A549 (cell line): ENCODE results near the gene ASH1L. TPM values are rescaled to one million over a fixed set of nuclear protein-coding genes. Genes with fewer than 3 reads are reported as not detected.
A peak's percentile ranks its signal among the peaks of the same experiment; 100 is the strongest.

Experiments
- ATAC-seq, 2 experiments: fragments of 200-7000 bp in 1 of 2; fragments of >200 bp in 1 of 2; cut with Nextera tagmentation in 1 of 2; cut with Tn5 transposase in 1 of 2; 3 replicates each; pipeline versions ENCODE4 v1.8.0 to v1.9.1; 2018 to 2020; ENCODE audit warnings: mild to moderate bottlenecking in 1 of 2, moderate library complexity in 1 of 2
- CTCF ChIA-PET: fragments of 300-600 bp; sonication (Branson Sonifier 250); formaldehyde crosslinking; extraction: SDS; loops from one replicate; lab custom pipeline; 2021; ENCODE audit warnings: antibody characterized with exemption, inconsistent platforms; lab: Yijun Ruan, JAX
- POLR2A ChIA-PET: fragments of 350-600 bp; formaldehyde crosslinking; extraction: SDS; loops from one replicate; lab custom pipeline; 2021; ENCODE audit warnings: antibody characterized with exemption, inconsistent platforms; lab: Yijun Ruan, JAX
- DNase-seq, 2 experiments: peaks; one replicate each; pipeline versions ENCODE4 v3.0.0 to v3.0.0-alpha.2; 2011 to 2016; ENCODE audit warnings: low read depth in 1 of 2, low spot score in 1 of 2
- FAIRE-seq: peaks from 2 replicates; lab custom pipeline; 2011; peaks lifted over from hg19 to GRCh38; lab: Jason Lieb, UNC
- H3K27ac ChIP-seq, 2 experiments: fragments of >200 bp; sonication (Bioruptor Twin); formaldehyde crosslinking; 3 replicates each; pipeline ENCODE4 v1.5.1; 2016 to 2017
- H3K4me1 ChIP-seq: fragments of >200 bp; sonication (Bioruptor Twin); formaldehyde crosslinking; 3 replicates; pipeline ENCODE4 v1.6.1; 2016
- H3K4me2 ChIP-seq: fragments of >200 bp; sonication (Bioruptor Twin); formaldehyde crosslinking; 3 replicates; pipeline ENCODE4 v1.6.1; 2016
- H3K4me3 ChIP-seq: fragments of >200 bp; sonication (Bioruptor Twin); formaldehyde crosslinking; 3 replicates; pipeline ENCODE4 v1.5.1; 2016
- H3K9me3 ChIP-seq: fragments of >200 bp; sonication (Bioruptor Twin); formaldehyde crosslinking; 3 replicates; pipeline ENCODE4 v1.6.1; 2016
- BHLHE40 ChIP-seq: IDR thresholded peaks from 2 replicates; pipeline ENCODE4 v1.6.1; 2012; ENCODE audit warnings: low read depth, low read length, inconsistent platforms
- CEBPB ChIP-seq, 2 experiments: fragments of >200 bp in 1 of 2; sonication (Bioruptor Twin) in 1 of 2; formaldehyde crosslinking in 1 of 2; IDR thresholded peaks; 2 replicates each; pipeline ENCODE4 v1.6.1; 2012 to 2016
- CHD2 ChIP-seq: fragments of 150-350 bp; IDR thresholded peaks from 2 replicates; pipeline ENCODE4 v1.6.1; 2014; ENCODE audit warnings: low read length; ENCODE audit not compliant: partially characterized antibody
- EHMT2 ChIP-seq: fragments of 200-600 bp; sonication (generic); IDR thresholded peaks from 2 replicates; pipeline ENCODE4 v1.6.1; 2016; ENCODE audit warnings: antibody characterized with exemption, low read depth, mild to moderate bottlenecking, moderate library complexity
- EP300 ChIP-seq, 2 experiments: fragments of >200 bp; sonication (Bioruptor Twin); formaldehyde crosslinking; IDR thresholded peaks; 2 replicates in 1 of 2; 3 replicates in 1 of 2; pipeline ENCODE4 v1.6.1; 2016 to 2017
- GATA3 ChIP-seq: IDR thresholded peaks from 2 replicates; pipeline ENCODE4 v1.6.1; 2012; ENCODE audit warnings: borderline replicate concordance
- HDAC2 ChIP-seq: fragments of 200-600 bp; sonication (generic); IDR thresholded peaks from 2 replicates; pipeline ENCODE4 v1.6.1; 2016
- HEYL ChIP-seq: fragments of 250-450 bp; sonication (Bioruptor Pico); IDR thresholded peaks from 2 replicates; pipeline ENCODE4 v1.8.0; 2021; ENCODE audit warnings: mild to moderate bottlenecking, moderate library complexity
- JUN ChIP-seq, 2 experiments: fragments of >200 bp; sonication (Bioruptor Twin); formaldehyde crosslinking; IDR thresholded peaks; 2 replicates in 1 of 2; 3 replicates in 1 of 2; pipeline ENCODE4 v1.6.1; 2016 to 2017
- KDM1A ChIP-seq: fragments of 200-600 bp; sonication (generic); IDR thresholded peaks from 2 replicates; pipeline ENCODE4 v1.6.1; 2016; ENCODE audit warnings: low read depth, mild to moderate bottlenecking
- KDM5A ChIP-seq: fragments of 200-600 bp; sonication (generic); IDR thresholded peaks from 2 replicates; pipeline ENCODE4 v1.6.1; 2016; ENCODE audit warnings: antibody characterized with exemption, mild to moderate bottlenecking
- MAZ ChIP-seq: fragments of 150-350 bp; IDR thresholded peaks from 2 replicates; pipeline ENCODE4 v1.6.1; 2014; ENCODE audit warnings: antibody characterized with exemption, low read depth, low read length, borderline replicate concordance
- PHF8 ChIP-seq: fragments of 200-600 bp; sonication (generic); IDR thresholded peaks from 2 replicates; pipeline ENCODE4 v1.6.1; 2016; ENCODE audit warnings: low read depth, mild to moderate bottlenecking, antibody characterized with exemption, moderate library complexity, borderline replicate concordance
- POLR2AphosphoS2 ChIP-seq: conservative IDR thresholded peaks from 2 replicates; pipeline ENCODE4 v1.6.1; 2012; ENCODE audit warnings: low read length, improper control_type of control experiment, inconsistent platforms
- RAD21 ChIP-seq, 2 experiments: fragments of >200 bp in 1 of 2; sonication (Bioruptor Twin) in 1 of 2; formaldehyde crosslinking in 1 of 2; IDR thresholded peaks in 1 of 2; conservative IDR thresholded peaks in 1 of 2; 2 replicates in 1 of 2; 3 replicates in 1 of 2; pipeline ENCODE4 v1.6.1; 2012 to 2018; ENCODE audit warnings: inconsistent platforms in 1 of 2
- RCOR1 ChIP-seq: fragments of 150-350 bp; IDR thresholded peaks from 2 replicates; pipeline ENCODE4 v1.6.1; 2014; ENCODE audit warnings: antibody characterized with exemption, low read length, low read depth
- SMC3 ChIP-seq: fragments of >200 bp; sonication (Bioruptor Twin); formaldehyde crosslinking; IDR thresholded peaks from 3 replicates; pipeline ENCODE4 v1.6.1; 2018; ENCODE audit warnings: inconsistent platforms
- SREBF2 ChIP-seq: fragments of 450-650 bp; IDR thresholded peaks from 2 replicates; pipeline ENCODE4 v1.6.1; 2014; ENCODE audit warnings: mild to moderate bottlenecking, moderate library complexity
- ZNF302 ChIP-seq: fragments of 250-450 bp; sonication (Bioruptor Pico); IDR thresholded peaks from 2 replicates; pipeline ENCODE4 v1.9.0; 2021; ENCODE audit warnings: inconsistent platforms, mild to moderate bottlenecking, moderate library complexity
- WGBS: methylation state at CpG from one replicate; pipeline ENCODE4 v1.1.6; 2017; ENCODE audit errors: missing lambda C conversion rate; 5-methylcytosine and 5-hydroxymethylcytosine counted together
- polyA plus RNA-seq, 4 experiments: library from polyadenylated mRNA; depleted of rRNA in 3 of 4; stranded (reverse); fragments of >200 nt; fragmentation: RNase III in 1 of 4; extraction: RNeasy Plus Mini Kit Qiagen cat#74134 plus additional on column Dnase treatment in 1 of 4; gene quantifications; 2 replicates in 3 of 4; 3 replicates in 1 of 4; pipeline ENCODE4 v1.2.3, GENCODE V29; 2011 to 2017
- TF ChIP-seq, protein P1 (sequence below): IDR thresholded peaks from 2 replicates; pipeline ENCODE4 v1.6.1; 2012; ENCODE audit warnings: low read depth, borderline replicate concordance
- TF ChIP-seq, protein P2 (sequence below): fragments of >200 bp; sonication (Bioruptor Twin); formaldehyde crosslinking; IDR thresholded peaks from 3 replicates; pipeline ENCODE4 v1.5.1; 2016
- TF ChIP-seq, protein P3 (sequence below): fragments of >200 bp; sonication (Bioruptor Twin); formaldehyde crosslinking; IDR thresholded peaks from 2 replicates; pipeline ENCODE4 v1.6.1; 2016
- TF ChIP-seq, protein P4 (sequence below): fragments of 250-450 bp; sonication (Bioruptor Pico); IDR thresholded peaks from 2 replicates; pipeline ENCODE4 v1.5.0; 2020; ENCODE audit warnings: low read depth, mild to moderate bottlenecking, moderate library complexity
- TF ChIP-seq, protein P5 (sequence below): fragments of >200 bp; sonication (Bioruptor Twin); formaldehyde crosslinking; IDR thresholded peaks from 3 replicates; pipeline ENCODE4 v1.6.1; 2016

The ASH1L gene
- polyA plus RNA-seq, 2 of the 4 experiments (the other 2 are of a cell fraction), result 10.0 to 32.8 TPM

DNA sequence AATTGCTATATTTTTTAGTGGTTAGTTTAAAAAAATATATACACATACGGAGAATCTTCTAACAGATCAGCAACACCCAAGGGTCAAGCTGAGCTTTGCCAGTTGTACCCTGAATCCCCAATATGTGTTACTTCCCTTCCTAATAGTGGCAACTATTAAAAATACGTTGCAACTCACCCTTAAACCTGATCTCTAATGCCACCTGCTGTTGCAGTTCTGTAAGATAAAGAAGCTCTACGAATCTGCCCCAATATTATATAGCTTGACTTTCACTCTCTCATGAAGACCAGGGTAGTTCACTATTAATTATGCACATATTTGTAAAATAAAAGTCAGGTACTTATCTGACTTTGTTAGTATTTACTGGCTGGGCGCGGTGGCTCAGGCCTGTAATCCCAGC, 58.4 kb downstream of the ASH1L start:
- CTCF ChIA-PET, result interaction anchor here (0.5 to 2.0 kb wide), 37 partner anchors 9 to 259 kb away, joined by 3 to 13 read pairs (median 3); no protein-coding TSS in a partner anchor
- Histone ChIP-seq H3K4me3 (no peak overlapping the region), H3K27ac (no peak overlapping the region), H3K4me1 (peaks cover 14% of the 10 kb centered on the region), H3K9me3 (no peaks in the 10 kb centered on the region), H3K4me2 (no peak overlapping the region)
- peak; percentile 55 for DNase-seq
- peak; percentile 73 to 90; a peak in 5 of 6 replicates for ATAC-seq
- POLR2A ChIA-PET, result interaction anchor here (0.6 to 1.0 kb wide), 2 partner anchors 29 to 59 kb away, joined by 4 read pairs; no protein-coding TSS in a partner anchor
- WGBS, result 53% methylated on average over 5 of the region's 5 CpGs
- no peak for FAIRE-seq
- no peak for TF ChIP-seq ZNF302 (CRISPR knock-in tag)
- no peak for TF ChIP-seq KDM1A
- TF ChIP-seq SMC3, result peak; percentile 40
- TF ChIP-seq EP300 (IDR thresholded peaks at IDR 0.05), result no peak
- TF ChIP-seq GATA3, result no peak
- TF ChIP-seq, protein P1, sequence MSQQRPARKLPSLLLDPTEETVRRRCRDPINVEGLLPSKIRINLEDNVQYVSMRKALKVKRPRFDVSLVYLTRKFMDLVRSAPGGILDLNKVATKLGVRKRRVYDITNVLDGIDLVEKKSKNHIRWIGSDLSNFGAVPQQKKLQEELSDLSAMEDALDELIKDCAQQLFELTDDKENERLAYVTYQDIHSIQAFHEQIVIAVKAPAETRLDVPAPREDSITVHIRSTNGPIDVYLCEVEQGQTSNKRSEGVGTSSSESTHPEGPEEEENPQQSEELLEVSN, result no peak
- peak; percentile 65 to 69 for TF ChIP-seq RAD21 (conservative IDR thresholded peaks at IDR 0.05 in 1 of 2, IDR thresholded peaks at IDR 0.05 in 1 of 2)
- TF ChIP-seq CEBPB (IDR thresholded peaks at IDR 0.05), result no peak
- TF ChIP-seq, protein P2, sequence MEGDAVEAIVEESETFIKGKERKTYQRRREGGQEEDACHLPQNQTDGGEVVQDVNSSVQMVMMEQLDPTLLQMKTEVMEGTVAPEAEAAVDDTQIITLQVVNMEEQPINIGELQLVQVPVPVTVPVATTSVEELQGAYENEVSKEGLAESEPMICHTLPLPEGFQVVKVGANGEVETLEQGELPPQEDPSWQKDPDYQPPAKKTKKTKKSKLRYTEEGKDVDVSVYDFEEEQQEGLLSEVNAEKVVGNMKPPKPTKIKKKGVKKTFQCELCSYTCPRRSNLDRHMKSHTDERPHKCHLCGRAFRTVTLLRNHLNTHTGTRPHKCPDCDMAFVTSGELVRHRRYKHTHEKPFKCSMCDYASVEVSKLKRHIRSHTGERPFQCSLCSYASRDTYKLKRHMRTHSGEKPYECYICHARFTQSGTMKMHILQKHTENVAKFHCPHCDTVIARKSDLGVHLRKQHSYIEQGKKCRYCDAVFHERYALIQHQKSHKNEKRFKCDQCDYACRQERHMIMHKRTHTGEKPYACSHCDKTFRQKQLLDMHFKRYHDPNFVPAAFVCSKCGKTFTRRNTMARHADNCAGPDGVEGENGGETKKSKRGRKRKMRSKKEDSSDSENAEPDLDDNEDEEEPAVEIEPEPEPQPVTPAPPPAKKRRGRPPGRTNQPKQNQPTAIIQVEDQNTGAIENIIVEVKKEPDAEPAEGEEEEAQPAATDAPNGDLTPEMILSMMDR, result peak; percentile 46; the same call in 2 of the 3 replicates
- TF ChIP-seq BHLHE40, result no peak

DNA sequence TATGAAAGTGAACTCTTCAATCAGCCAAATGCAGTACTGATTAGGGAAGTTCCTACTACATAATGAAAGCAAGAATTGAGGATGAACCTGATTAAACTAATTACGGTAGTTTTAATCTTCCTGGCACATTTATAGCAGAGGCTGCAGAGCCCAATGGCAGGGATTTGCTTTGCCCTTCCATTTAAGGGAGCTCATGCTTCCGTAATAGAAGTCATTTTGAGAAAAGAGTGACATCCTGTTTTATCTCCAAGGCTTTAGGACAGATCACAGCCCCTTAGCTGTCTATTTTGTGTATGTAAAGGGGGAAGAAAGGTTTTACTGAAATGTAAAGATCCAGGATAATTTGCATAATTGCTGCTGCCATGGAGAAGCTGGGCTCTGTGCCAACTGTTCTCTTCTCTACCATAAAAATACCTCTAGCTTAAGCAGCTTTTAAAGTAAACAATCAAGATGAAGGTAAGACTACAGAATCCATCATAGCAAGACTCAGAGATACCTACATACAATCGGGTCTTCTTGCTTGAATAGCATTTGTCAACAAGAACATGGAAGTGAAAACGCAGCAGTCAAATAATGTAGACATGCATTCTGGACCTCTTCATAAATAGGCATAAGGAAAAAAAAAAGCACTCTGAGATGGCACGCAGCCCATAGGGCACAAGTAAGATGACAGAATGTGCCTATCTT, 62.5 kb downstream of the ASH1L start:
- DNase-seq, result no peak
- no peak overlapping the region for H3K27ac ChIP-seq
- H3K4me3 ChIP-seq, result no peak overlapping the region
- no peaks in the 10 kb centered on the region for H3K9me3 ChIP-seq
- no peak for FAIRE-seq
- CTCF ChIA-PET, result interaction anchor here (0.6 to 1.0 kb wide), 3 partner anchors 16 to 256 kb away, joined by 3 to 5 read pairs (median 3); no protein-coding TSS in a partner anchor
- H3K4me1 ChIP-seq, result peaks cover 19% of the 10 kb centered on the region
- ATAC-seq, result no peak
- TF ChIP-seq, protein P3, sequence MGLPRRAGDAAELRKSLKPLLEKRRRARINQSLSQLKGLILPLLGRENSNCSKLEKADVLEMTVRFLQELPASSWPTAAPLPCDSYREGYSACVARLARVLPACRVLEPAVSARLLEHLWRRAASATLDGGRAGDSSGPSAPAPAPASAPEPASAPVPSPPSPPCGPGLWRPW, result no peak
- TF ChIP-seq CHD2 (no peak), JUN (IDR thresholded peaks at IDR 0.05) (no peak), MAZ (no peak), ZNF302 (CRISPR knock-in tag) (no peak), HEYL (CRISPR knock-in tag) (no peak), SREBF2 (no peak), HDAC2 (no peak), KDM5A (no peak), RCOR1 (no peak), EHMT2 (no peak), PHF8 (no peak), POLR2AphosphoS2 (no peak), SMC3 (no peak)
- TF ChIP-seq, protein P1, result no peak
- TF ChIP-seq, protein P4, sequence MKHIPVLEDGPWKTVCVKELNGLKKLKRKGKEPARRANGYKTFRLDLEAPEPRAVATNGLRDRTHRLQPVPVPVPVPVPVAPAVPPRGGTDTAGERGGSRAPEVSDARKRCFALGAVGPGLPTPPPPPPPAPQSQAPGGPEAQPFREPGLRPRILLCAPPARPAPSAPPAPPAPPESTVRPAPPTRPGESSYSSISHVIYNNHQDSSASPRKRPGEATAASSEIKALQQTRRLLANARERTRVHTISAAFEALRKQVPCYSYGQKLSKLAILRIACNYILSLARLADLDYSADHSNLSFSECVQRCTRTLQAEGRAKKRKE (CRISPR knock-in tag), result no peak
- TF ChIP-seq, protein P5, sequence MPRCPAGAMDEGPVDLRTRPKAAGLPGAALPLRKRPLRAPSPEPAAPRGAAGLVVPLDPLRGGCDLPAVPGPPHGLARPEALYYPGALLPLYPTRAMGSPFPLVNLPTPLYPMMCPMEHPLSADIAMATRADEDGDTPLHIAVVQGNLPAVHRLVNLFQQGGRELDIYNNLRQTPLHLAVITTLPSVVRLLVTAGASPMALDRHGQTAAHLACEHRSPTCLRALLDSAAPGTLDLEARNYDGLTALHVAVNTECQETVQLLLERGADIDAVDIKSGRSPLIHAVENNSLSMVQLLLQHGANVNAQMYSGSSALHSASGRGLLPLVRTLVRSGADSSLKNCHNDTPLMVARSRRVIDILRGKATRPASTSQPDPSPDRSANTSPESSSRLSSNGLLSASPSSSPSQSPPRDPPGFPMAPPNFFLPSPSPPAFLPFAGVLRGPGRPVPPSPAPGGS, result no peak
- TF ChIP-seq, protein P2, result no peak
- WGBS, result 86% methylated on average over 5 of the region's 5 CpGs
- H3K4me2 ChIP-seq, result no peak overlapping the region
- POLR2A ChIA-PET, result no interaction called here
